SJCRH30 (cell line): ENCODE results near the gene LSM14A. TPM values are rescaled to one million over a fixed set of nuclear protein-coding genes. Genes with fewer than 3 reads are reported as not detected.
A peak's percentile ranks its signal among the peaks of the same experiment; 100 is the strongest.
"Not testable (repeated sequence)": the region's sequence is repeated elsewhere in the genome, so short reads cannot be mapped to it uniquely, and the experiment has no call there.

Experiments used
- DNase-seq, 2 experiments: peaks; one replicate each; pipeline ENCODE4 v3.0.0-alpha.2; 2015 to 2020
- H3K27ac ChIP-seq: fragments of 250-450 bp; sonication (Bioruptor Pico); 2 replicates; pipeline ENCODE4 v1.5.1; 2020; ENCODE audit warnings: mild to moderate bottlenecking, moderate library complexity
- H3K27me3 ChIP-seq: fragments of 250-450 bp; sonication (Bioruptor Pico); 2 replicates; pipeline ENCODE4 v1.5.1; 2020; ENCODE audit warnings: mild to moderate bottlenecking, moderate library complexity
- H3K36me3 ChIP-seq: fragments of 250-450 bp; sonication (Bioruptor Pico); 2 replicates; pipeline ENCODE4 v1.5.1; 2020; ENCODE audit warnings: mild to moderate bottlenecking, moderate library complexity
- H3K4me1 ChIP-seq: fragments of 250-450 bp; sonication (Bioruptor Pico); 2 replicates; pipeline ENCODE4 v1.5.1; 2020; ENCODE audit warnings: mild to moderate bottlenecking, moderate library complexity
- H3K4me3 ChIP-seq: fragments of 250-450 bp; sonication (Bioruptor Pico); 2 replicates; pipeline ENCODE4 v1.5.1; 2020; ENCODE audit warnings: mild to moderate bottlenecking, moderate library complexity
- H3K9me3 ChIP-seq: fragments of 250-450 bp; sonication (Bioruptor Pico); replicated peaks from 2 replicates; pipeline ENCODE4 v1.5.1; 2020; ENCODE audit warnings: mild to moderate bottlenecking, moderate library complexity
- total RNA-seq: library from RNA; depleted of rRNA; stranded (reverse); fragments of >200 nt; shearing (Covaris generic); gene quantifications from 2 replicates; pipeline ENCODE4 v1.2.3, GENCODE V29; 2014

Gene LSM14A
- total RNA-seq, 1 experiment from 2014 or later, result 101 TPM

DNA sequence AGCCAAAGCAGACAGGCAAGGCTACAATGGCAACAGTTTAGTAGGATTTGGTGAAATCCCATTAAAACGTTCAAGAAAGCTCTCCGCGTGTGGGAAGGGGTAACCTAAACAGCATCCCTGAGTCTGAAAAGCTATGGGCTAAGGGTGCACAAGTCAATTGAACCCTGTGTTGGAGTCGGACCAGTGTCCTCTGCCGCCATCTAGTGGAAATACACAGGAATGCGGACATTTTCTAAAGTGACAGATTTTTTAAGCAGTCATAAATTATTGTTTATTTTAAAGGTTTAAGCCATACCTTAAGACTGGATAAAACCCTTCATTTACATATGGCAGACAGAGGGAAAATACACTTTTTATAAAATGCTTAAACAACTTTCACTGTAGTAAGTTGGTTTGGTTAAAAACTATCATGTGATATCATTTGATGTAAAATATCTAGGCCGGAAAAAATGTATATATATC lies 26.5 kb upstream of the LSM14A start:
- Histone ChIP-seq H3K4me1 (no peaks in the 10 kb centered on the region), H3K36me3 (no peaks in the 10 kb centered on the region), H3K4me3 (no peak overlapping the region), H3K27ac (no peak overlapping the region), H3K9me3 (no peaks in the 10 kb centered on the region), H3K27me3 (no peaks in the 10 kb centered on the region)
- peak; percentile 48 to 84 for DNase-seq

GRCh38 chr19:34148658-34149185 lies 23.6 kb upstream of the LSM14A start:
- Histone ChIP-seq H3K27ac (no peak overlapping the region), H3K36me3 (no peaks in the 10 kb centered on the region), H3K27me3 (no peaks in the 10 kb centered on the region), H3K9me3 (no peaks in the 10 kb centered on the region), H3K4me1 (no peaks in the 10 kb centered on the region), H3K4me3 (no peak overlapping the region)
- peak in 1 of 2 experiments; percentile 11 for DNase-seq

DNA sequence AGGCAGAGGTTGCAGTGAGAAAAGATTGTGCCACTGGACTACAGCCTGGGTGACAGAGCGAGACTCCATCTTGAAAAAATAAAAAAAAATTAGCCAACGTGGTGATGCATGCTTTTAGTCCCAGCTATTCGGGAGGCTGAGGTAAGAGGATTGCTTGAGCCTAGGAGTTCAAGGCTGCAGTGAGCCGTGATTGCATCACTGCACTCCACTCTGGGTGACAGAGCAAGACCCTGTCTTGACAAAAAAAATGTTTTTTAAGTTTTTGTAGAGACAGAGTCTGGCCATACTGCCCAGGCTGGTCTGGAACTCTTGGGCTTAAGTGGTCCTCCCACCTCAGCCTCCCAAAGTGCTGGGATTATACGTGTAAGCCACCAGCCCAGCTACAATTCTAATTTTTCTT lies 22.4 kb upstream of the LSM14A start:
- DNase-seq, result no peak
- Histone ChIP-seq H3K27ac (no peak overlapping the region), H3K4me1 (no peaks in the 10 kb centered on the region), H3K27me3 (no peaks in the 10 kb centered on the region), H3K9me3 (no peaks in the 10 kb centered on the region), H3K36me3 (no peaks in the 10 kb centered on the region), H3K4me3 (no peak overlapping the region)

DNA sequence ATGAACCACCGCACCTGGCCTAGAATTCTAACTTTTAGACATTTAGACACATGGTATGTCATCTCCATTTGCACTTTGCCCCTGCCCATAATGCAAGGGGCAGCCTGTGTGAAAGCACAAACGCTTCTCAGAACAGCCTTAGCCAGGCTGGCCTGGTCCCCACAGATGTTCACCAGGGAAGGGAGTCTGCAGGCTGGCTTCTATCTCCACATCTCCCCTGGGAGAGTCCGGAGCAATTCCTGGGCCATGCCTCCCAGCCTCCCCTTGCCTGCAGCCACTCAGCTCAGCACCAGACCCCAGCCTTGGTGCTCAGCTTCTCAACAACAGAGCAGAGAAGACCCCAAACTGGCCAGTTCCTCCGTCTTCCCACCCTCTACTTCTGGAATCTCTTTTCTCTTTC lies 21.7 kb upstream of the LSM14A start:
- Histone ChIP-seq H3K36me3 (no peaks in the 10 kb centered on the region), H3K27me3 (no peaks in the 10 kb centered on the region), H3K4me3 (no peak overlapping the region), H3K27ac (no peak overlapping the region), H3K4me1 (no peaks in the 10 kb centered on the region), H3K9me3 (no peaks in the 10 kb centered on the region)
- no peak for DNase-seq

- Histone ChIP-seq H3K36me3 (no peaks in the 10 kb centered on the region), H3K4me1 (no peaks in the 10 kb centered on the region), H3K27ac (no peak overlapping the region), H3K27me3 (no peaks in the 10 kb centered on the region), H3K4me3 (no peak overlapping the region), H3K9me3 (no peaks in the 10 kb centered on the region)
- no peak for DNase-seq
Measured at GRCh38 chr19:34151439-34151838, 20.9 kb upstream of the LSM14A start.

DNA sequence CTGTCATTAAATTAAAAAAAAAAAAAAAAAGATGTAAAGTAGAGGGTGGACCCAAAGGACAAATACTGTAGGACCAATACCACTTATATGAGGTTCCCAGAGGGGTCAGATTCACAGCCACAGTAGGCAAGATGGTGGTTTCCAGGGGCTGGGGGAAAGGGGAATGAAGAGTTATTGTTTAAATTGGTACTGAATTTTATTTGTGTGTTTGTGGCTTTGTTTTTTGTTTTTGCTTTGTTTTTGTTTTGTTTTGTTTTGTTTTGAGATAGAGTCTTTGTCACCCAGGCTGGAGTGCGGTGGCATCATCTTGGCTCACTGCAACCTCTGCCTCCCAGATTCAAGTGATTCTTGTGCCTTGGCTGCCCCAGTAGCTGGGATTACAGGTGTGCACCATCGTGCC lies 17.9 kb upstream of the LSM14A start:
- Histone ChIP-seq H3K4me3 (no peak overlapping the region), H3K4me1 (no peaks in the 10 kb centered on the region), H3K27ac (no peak overlapping the region), H3K36me3 (no peaks in the 10 kb centered on the region), H3K9me3 (no peaks in the 10 kb centered on the region), H3K27me3 (no peaks in the 10 kb centered on the region)
- DNase-seq, result no peak

GRCh38 chr19:34155686-34156085 lies 16.6 kb upstream of the LSM14A start:
- no peaks in the 10 kb centered on the region for H3K4me1 ChIP-seq
- no peak overlapping the region for H3K27ac ChIP-seq
- no peaks in the 10 kb centered on the region for H3K36me3 ChIP-seq
- H3K9me3 ChIP-seq, result no peaks in the 10 kb centered on the region
- no peak for DNase-seq
- H3K4me3 ChIP-seq, result no peak overlapping the region
- H3K27me3 ChIP-seq, result no peaks in the 10 kb centered on the region

GRCh38 chr19:34158966-34159365 lies 13.3 kb upstream of the LSM14A start:
- not testable (repeated sequence) for H3K27ac ChIP-seq, H3K36me3 ChIP-seq, H3K4me3 ChIP-seq, H3K9me3 ChIP-seq, H3K27me3 ChIP-seq, DNase-seq, H3K4me1 ChIP-seq

DNA sequence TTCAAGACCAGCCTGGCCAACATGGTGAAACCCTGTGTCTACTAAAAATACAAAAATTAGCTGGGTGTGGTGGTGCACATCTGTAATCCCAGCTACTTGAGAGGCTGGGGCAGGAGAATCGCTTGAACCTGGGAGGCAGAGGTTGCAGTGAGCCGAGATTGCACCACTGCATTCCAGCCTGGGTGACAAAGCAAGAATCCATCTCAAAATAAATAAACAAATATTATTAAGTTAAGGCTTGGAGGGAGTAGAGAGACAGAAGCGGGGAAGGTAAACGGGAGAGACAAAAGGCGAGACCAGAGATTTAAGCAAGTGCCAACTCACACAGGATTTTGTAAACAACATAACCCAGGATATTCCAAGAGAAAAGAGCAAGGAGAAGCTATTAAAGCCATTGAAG lies 12.8 kb upstream of the LSM14A start:
- not testable (repeated sequence) for H3K36me3 ChIP-seq, H3K27ac ChIP-seq, H3K4me1 ChIP-seq, DNase-seq, H3K9me3 ChIP-seq, H3K4me3 ChIP-seq, H3K27me3 ChIP-seq

GRCh38 chr19:34161902-34162301 lies 10.4 kb upstream of the LSM14A start:
- not testable (repeated sequence) for H3K4me3 ChIP-seq, H3K27ac ChIP-seq, H3K4me1 ChIP-seq, DNase-seq, H3K36me3 ChIP-seq, H3K9me3 ChIP-seq, H3K27me3 ChIP-seq

DNA sequence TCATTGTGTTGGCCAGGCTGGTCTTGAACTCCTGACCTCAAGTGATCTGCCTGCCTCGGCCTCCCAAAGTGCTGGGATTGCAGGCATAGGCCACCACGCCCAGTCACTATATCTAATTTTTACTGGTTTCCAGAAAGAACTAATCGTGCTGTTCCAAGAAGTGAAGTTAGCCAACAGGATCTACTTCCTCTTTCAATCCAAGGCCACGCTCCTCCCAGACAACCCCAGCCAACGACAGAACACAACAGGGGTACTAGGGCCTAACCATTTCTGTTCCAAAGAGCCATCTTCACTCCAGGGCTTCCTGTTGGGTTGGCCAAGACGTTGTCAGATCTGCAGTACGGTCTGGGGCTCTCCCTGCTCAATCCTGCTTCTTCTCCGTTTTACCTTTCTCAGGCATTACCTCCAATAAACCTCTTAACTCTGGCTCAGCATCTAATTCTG lies 7.0 kb upstream of the LSM14A start:
- H3K4me3 ChIP-seq, result no peak overlapping the region
- H3K4me1 ChIP-seq, result no peaks in the 10 kb centered on the region
- no peaks in the 10 kb centered on the region for H3K9me3 ChIP-seq
- no peaks in the 10 kb centered on the region for H3K27me3 ChIP-seq
- no peaks in the 10 kb centered on the region for H3K36me3 ChIP-seq
- no peak overlapping the region for H3K27ac ChIP-seq
- DNase-seq, result no peak

- not testable (repeated sequence) for H3K27ac ChIP-seq, H3K9me3 ChIP-seq, H3K4me3 ChIP-seq, DNase-seq, H3K4me1 ChIP-seq, H3K27me3 ChIP-seq, H3K36me3 ChIP-seq
Measured at GRCh38 chr19:34169475-34170199, 2.7 kb upstream of the LSM14A start.

- H3K27me3 ChIP-seq, result no peaks in the 10 kb centered on the region
- peaks cover 13% of the 10 kb centered on the region for H3K36me3 ChIP-seq
- peak overlapping the region; percentile 99 for H3K4me3 ChIP-seq
- peak in 1 of 2 experiments; percentile 45 for DNase-seq
- peak overlapping the region; percentile 99 for H3K27ac ChIP-seq
- H3K9me3 ChIP-seq, result no peaks in the 10 kb centered on the region
- H3K4me1 ChIP-seq, result peaks cover under 1% of the 10 kb centered on the region; the same call in 1 of the 2 replicates
Measured at GRCh38 chr19:34171539-34171876, 796 bp upstream of the LSM14A start.

GRCh38 chr19:34172661-34173192 lies 423 bp downstream of the LSM14A start:
- peak overlapping the region; percentile 99 for H3K27ac ChIP-seq
- peaks cover 4% of the 10 kb centered on the region; the same call in 1 of the 2 replicates for H3K4me1 ChIP-seq
- H3K36me3 ChIP-seq, result peaks cover 21% of the 10 kb centered on the region
- no peaks in the 10 kb centered on the region for H3K9me3 ChIP-seq
- no peaks in the 10 kb centered on the region for H3K27me3 ChIP-seq
- DNase-seq, result peak in 1 of 2 experiments; percentile 27
- peak overlapping the region; percentile 99 for H3K4me3 ChIP-seq

DNA sequence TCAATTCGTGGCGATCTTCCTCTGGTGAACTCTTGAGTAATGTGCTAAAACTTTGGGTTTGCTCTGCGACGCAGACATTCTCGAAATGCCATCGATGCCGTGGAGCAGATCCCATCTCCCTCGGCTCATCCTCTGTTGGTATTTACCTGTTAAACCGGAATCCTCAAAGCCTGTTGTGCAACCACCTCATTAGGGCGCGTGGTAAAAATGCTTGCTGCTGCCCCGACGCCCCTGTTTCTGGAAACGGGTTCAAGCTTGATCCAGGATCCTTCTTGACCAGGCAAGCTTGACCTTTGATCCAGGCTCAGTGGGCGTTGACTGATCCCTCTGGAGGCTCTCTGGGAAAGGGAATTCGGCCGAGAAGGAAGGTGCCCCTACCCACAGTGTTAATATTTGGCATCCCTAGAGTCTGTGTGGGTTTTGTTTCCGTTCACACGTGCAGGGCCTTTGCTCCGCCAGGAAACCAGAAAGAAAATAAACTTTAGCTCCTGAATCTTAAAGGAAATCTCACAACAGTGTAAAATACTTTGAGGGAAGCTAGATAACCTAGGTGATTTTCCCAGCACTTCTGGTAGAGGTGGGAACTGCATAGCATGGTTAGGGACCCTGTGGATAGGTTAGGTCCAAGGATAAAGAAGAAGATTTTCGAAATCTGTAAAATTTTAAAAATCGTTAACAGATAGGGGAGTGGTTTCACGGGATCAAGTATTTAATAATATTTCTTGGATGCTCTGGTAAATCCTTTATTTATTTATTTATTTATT lies 1.1 kb downstream of the LSM14A start:
- Histone ChIP-seq H3K4me1 (peaks cover 4% of the 10 kb centered on the region; the same call in 1 of the 2 replicates), H3K27ac (peak overlapping the region; percentile 99), H3K36me3 (peaks cover 24% of the 10 kb centered on the region), H3K4me3 (peak overlapping the region; percentile 99), H3K9me3 (no peaks in the 10 kb centered on the region), H3K27me3 (no peaks in the 10 kb centered on the region)
- peak; percentile 16 to 43 for DNase-seq
